Neuronal stem cell (in vitro differentiated cells): Measurements from ENCODE around the gene ADD1.

Source experiments
- DNase-seq: peaks from one replicate; pipeline ENCODE4 v3.0.0-alpha.2; 2013; ENCODE audit warnings: low spot score
- H2AFZ ChIP-seq: one replicate; pipeline ENCODE4 v1.6.1; 2013; ENCODE audit warnings: mild to moderate bottlenecking, low read length, inconsistent platforms
- H2AK5ac ChIP-seq: 2 replicates; pipeline ENCODE4 v1.6.1; 2013; ENCODE audit warnings: low read depth, mild to moderate bottlenecking, inconsistent platforms, low read length, moderate library complexity, mixed read lengths
- H2BK120ac ChIP-seq: 2 replicates; pipeline ENCODE4 v1.6.1; 2013; ENCODE audit warnings: low read depth, mild to moderate bottlenecking, inconsistent platforms, low read length, moderate library complexity, mixed read lengths
- H2BK12ac ChIP-seq: one replicate; pipeline ENCODE4 v1.6.1; 2013; ENCODE audit warnings: low read length, inconsistent platforms
- H2BK15ac ChIP-seq: 2 replicates; pipeline ENCODE4 v1.6.1; 2013; ENCODE audit warnings: mild to moderate bottlenecking, low read length, inconsistent platforms, mixed read lengths
- H2BK5ac ChIP-seq: one replicate; pipeline ENCODE4 v1.6.1; 2013; ENCODE audit warnings: inconsistent platforms, mild to moderate bottlenecking, low read length, moderate library complexity
- H3K14ac ChIP-seq: one replicate; pipeline ENCODE4 v1.6.1; 2013; ENCODE audit warnings: low read length, inconsistent platforms
- H3K18ac ChIP-seq: 2 replicates; pipeline ENCODE4 v1.6.1; 2013; ENCODE audit warnings: low read length, inconsistent platforms
- H3K23ac ChIP-seq: 2 replicates; pipeline ENCODE4 v1.6.1; 2013; ENCODE audit warnings: low read depth, mild to moderate bottlenecking, mixed read lengths, low read length, inconsistent platforms; ENCODE audit not compliant: poor library complexity
- H3K27ac ChIP-seq: replicated peaks from 3 replicates; pipeline ENCODE4 v1.5.1; 2013; ENCODE audit warnings: low read length, inconsistent platforms
- H3K27me3 ChIP-seq, 3 experiments: 2 replicates each; pipeline ENCODE4 v1.6.1; 2013; ENCODE audit warnings: low read length in 3 of 3, mild to moderate bottlenecking in 2 of 3, inconsistent platforms in 1 of 3, low read depth in 1 of 3, mixed read lengths in 1 of 3, moderate library complexity in 1 of 3; ENCODE audit not compliant: control insufficient read depth in 3 of 3, insufficient read depth in 3 of 3
- H3K36me3 ChIP-seq, 2 donors: replicated peaks in 1 of 2; 2 replicates each; pipeline ENCODE4 v1.6.1; 2013; ENCODE audit warnings: low read length in 2 of 2; ENCODE audit not compliant: control insufficient read depth in 2 of 2, insufficient read depth in 2 of 2
- H3K4ac ChIP-seq: 2 replicates; pipeline ENCODE4 v1.6.1; 2013; ENCODE audit warnings: inconsistent platforms, mild to moderate bottlenecking, low read length, moderate library complexity
- H3K4me1 ChIP-seq, 2 donors: 1 replicate in 1 of 2; 2 replicates in 1 of 2; pipeline ENCODE4 v1.6.1; 2013; ENCODE audit warnings: low read length in 2 of 2, low read depth in 1 of 2; ENCODE audit not compliant: control insufficient read depth in 2 of 2, insufficient read depth in 1 of 2
- H3K4me2 ChIP-seq: one replicate; pipeline ENCODE4 v1.6.1; 2013; ENCODE audit warnings: mild to moderate bottlenecking, low read length, inconsistent platforms; ENCODE audit not compliant: insufficient read depth, poor library complexity, severe bottlenecking
- H3K4me3 ChIP-seq, 2 donors: 2 replicates each; pipeline ENCODE4 v1.5.1; 2013; ENCODE audit warnings: low read length in 2 of 2, mild to moderate bottlenecking in 2 of 2, inconsistent platforms in 1 of 2, moderate library complexity in 1 of 2
- H3K79me1 ChIP-seq: one replicate; pipeline ENCODE4 v1.6.1; 2013; ENCODE audit warnings: low read depth, mild to moderate bottlenecking, inconsistent platforms, low read length, moderate library complexity
- H3K9ac ChIP-seq: one replicate; pipeline ENCODE4 v1.6.1; 2013; ENCODE audit warnings: mild to moderate bottlenecking, low read depth, low read length, inconsistent platforms; ENCODE audit not compliant: poor library complexity
- H3K9me3 ChIP-seq, 2 donors: replicated peaks in 1 of 2; 2 replicates each; pipeline versions ENCODE3 to v1.6.1; 2013; ENCODE audit warnings: low read length in 2 of 2, mild to moderate bottlenecking in 2 of 2, inconsistent platforms in 1 of 2, low read depth in 1 of 2, mixed read lengths in 1 of 2, moderate library complexity in 1 of 2; ENCODE audit not compliant: control insufficient read depth in 2 of 2, insufficient read depth in 1 of 2
- H4K8ac ChIP-seq: one replicate; pipeline ENCODE4 v1.6.1; 2013; ENCODE audit warnings: low read depth, mild to moderate bottlenecking, inconsistent platforms, low read length, moderate library complexity
- H4K91ac ChIP-seq: one replicate; pipeline ENCODE4 v1.6.1; 2013; ENCODE audit warnings: low read length, low read depth, mild to moderate bottlenecking, inconsistent platforms; ENCODE audit not compliant: poor library complexity
- WGBS, 2 donors: extraction: QIAGEN DNeasy Blood & Tissue Kit; methylation state at CpG; one replicate each; pipeline ENCODE4 v1.1.7; 2013; ENCODE audit warnings: missing lambda C conversion rate in 2 of 2, mixed read lengths in 1 of 2; ENCODE audit not compliant: insufficient read length in 2 of 2, insufficient replicate concordance in 1 of 2; ENCODE audit errors: extremely low coverage in 2 of 2; 5-methylcytosine and 5-hydroxymethylcytosine counted together

ADD1 gene

GRCh38 chr4:2810388-2810787 is 33.3 kb upstream of the ADD1 start:
- Histone ChIP-seq H3K18ac (no peak overlapping the region), H3K4me2 (no peak overlapping the region), H3K27me3 (no peaks in the 10 kb centered on the region), H4K8ac (no peak overlapping the region), H2BK5ac (no peak overlapping the region), H3K9ac (no peak overlapping the region), H3K4ac (no peak overlapping the region), H2BK12ac (peak overlapping the region; percentile 60), H3K4me3 (no peak overlapping the region), H3K79me1 (no peaks in the 10 kb centered on the region), H3K23ac (peak overlapping the region; percentile 52), H4K91ac (no peak overlapping the region), H2AFZ (no peak overlapping the region), H3K9me3 (peaks cover 0 to 1% of the 10 kb centered on the region in 2 donors), H3K27ac (no peak overlapping the region), H2BK15ac (peak overlapping the region; percentile 14), H2AK5ac (peak overlapping the region; percentile 60), H3K4me1 (peaks cover 22 to 53% of the 10 kb centered on the region in 2 donors), H3K14ac (no peak overlapping the region), H3K36me3 (no peaks in the 10 kb centered on the region), H2BK120ac (peak overlapping the region; percentile 34)
- no CpG with 5 or more reads among the region's 10 CpGs for WGBS, 2 donors
- DNase-seq = no peak

GRCh38 chr4:2811830-2812611 is 31.6 kb upstream of the ADD1 start:
- H2AFZ ChIP-seq = peak overlapping the region; percentile 86
- H3K14ac ChIP-seq = peak overlapping the region; percentile 17
- no peaks in the 10 kb centered on the region for H3K27me3 ChIP-seq
- peaks cover 1 to 11% of the 10 kb centered on the region in 2 donors for H3K9me3 ChIP-seq
- WGBS, 2 donors = no CpG with 5 or more reads among the region's 21 CpGs
- DNase-seq = no peak
- H2BK5ac ChIP-seq = no peak overlapping the region
- H3K36me3 ChIP-seq = no peaks in the 10 kb centered on the region
- no peak overlapping the region for H2BK12ac ChIP-seq
- peak overlapping the region; percentile 76 for H3K9ac ChIP-seq
- no peak overlapping the region for H3K4ac ChIP-seq
- peak overlapping the region; percentile 90 for H4K8ac ChIP-seq
- no peak overlapping the region for H3K4me2 ChIP-seq
- H4K91ac ChIP-seq = peak overlapping the region; percentile 65
- peak overlapping the region; percentile 67 for H2BK15ac ChIP-seq
- peak overlapping the region; percentile 94 for H3K23ac ChIP-seq
- peak overlapping the region; percentile 82 for H3K18ac ChIP-seq
- H2BK120ac ChIP-seq = peak overlapping the region; percentile 58
- no peaks in the 10 kb centered on the region for H3K79me1 ChIP-seq
- H3K4me3 ChIP-seq = peak overlapping the region in 1 of 2 donors; percentile 31
- peaks cover 20 to 46% of the 10 kb centered on the region in 2 donors for H3K4me1 ChIP-seq
- no peak overlapping the region for H3K27ac ChIP-seq
- H2AK5ac ChIP-seq = peak overlapping the region; percentile 97

GRCh38 chr4:2812612-2813354 is 30.9 kb upstream of the ADD1 start:
- no peak overlapping the region for H3K23ac ChIP-seq
- no peaks in the 10 kb centered on the region for H3K27me3 ChIP-seq
- peak overlapping the region; percentile 68 for H2AK5ac ChIP-seq
- peaks cover 4 to 12% of the 10 kb centered on the region in 2 donors for H3K9me3 ChIP-seq
- H3K79me1 ChIP-seq = no peaks in the 10 kb centered on the region
- no peak overlapping the region for H4K8ac ChIP-seq
- H3K4me3 ChIP-seq = peak overlapping the region in 1 of 2 donors; percentile 31
- peak overlapping the region; percentile 82 for H3K18ac ChIP-seq
- no peaks in the 10 kb centered on the region for H3K36me3 ChIP-seq
- peak overlapping the region; percentile 67 for H3K4ac ChIP-seq
- H3K4me1 ChIP-seq = peaks cover 22 to 39% of the 10 kb centered on the region in 2 donors
- H2BK120ac ChIP-seq = no peak overlapping the region
- H2BK5ac ChIP-seq = no peak overlapping the region
- peak overlapping the region; percentile 86 for H2AFZ ChIP-seq
- H3K4me2 ChIP-seq = no peak overlapping the region
- H2BK15ac ChIP-seq = peak overlapping the region; percentile 67
- no peak overlapping the region for H3K27ac ChIP-seq
- DNase-seq = no peak
- H2BK12ac ChIP-seq = peak overlapping the region; percentile 92
- no peak overlapping the region for H3K14ac ChIP-seq
- WGBS, 2 donors = no CpG with 5 or more reads among the region's 20 CpGs
- peak overlapping the region; percentile 65 for H4K91ac ChIP-seq
- peak overlapping the region; percentile 63 for H3K9ac ChIP-seq
